Measurements from ENCODE around the gene NHERF2. TPM values are rescaled to one million over a fixed set of nuclear protein-coding genes. Genes with fewer than 3 reads are reported as not detected.

The NHERF2 gene
- total and polyA plus RNA-seq, 2 of the 4 experiments (the other 2 are of a cell fraction): 18.6 to 77.8 TPM

GRCh38 chr16:2054543-2055245, 28.0 kb downstream of the NHERF2 start:
- no peak overlapping the region for H4K91ac ChIP-seq (ENCODE audit: insufficient read depth, low read depth, low read length)
- H3K4me3 ChIP-seq (ENCODE audit: insufficient read depth, low read depth, low read length): no peak overlapping the region
- no peaks in the 10 kb centered on the region for H3K4me1 ChIP-seq (ENCODE audit: control insufficient read depth, insufficient read depth, low read length)
- H3K79me1 ChIP-seq (ENCODE audit: low read depth in 1 of 2, low read length in 2 of 2): peaks cover 5 to 31% of the 10 kb centered on the region in 2 experiments; a peak in 3 of 4 replicates
- intact Hi-C loops (cut with micrococcal nuclease) (no loop called here), dilution Hi-C loops (cut with HindIII; ENCODE audit: low sequenced_read_pairs, unreplicated experiment) (no loop called here), in situ Hi-C loops (cut with MboI; ENCODE audit: low sequenced_read_pairs) (no loop called here)
- H3K9me3 ChIP-seq (ENCODE audit: control insufficient read depth, insufficient read depth, low read length): no peaks in the 10 kb centered on the region
- H3K56ac ChIP-seq (ENCODE audit: extremely low read depth, insufficient read depth, low read length): no peak overlapping the region
- no peaks in the 10 kb centered on the region for H3K9me1 ChIP-seq (ENCODE audit: insufficient read depth, low read length)
- no peak overlapping the region for H4K5ac ChIP-seq (ENCODE audit: low read depth, low read length)
- H3K4ac ChIP-seq (ENCODE audit: low read depth, low read length): no peak overlapping the region
- H2AK9ac ChIP-seq (replicated peaks; ENCODE audit: low read depth, low read length, poor library complexity): peak overlapping the region; percentile 16
- DNase-seq (no peak), ATAC-seq (ENCODE audit: low read depth) (no peak)
- ChIA-PET POLR2A (ENCODE audit: unreplicated experiment) (no interaction called here), CTCF (no interaction called here)
- H3K27me3 ChIP-seq (ENCODE audit: control insufficient read depth, insufficient read depth, low read length): no peaks in the 10 kb centered on the region
- no peak for TF ChIP-seq MAZ (IDR thresholded peaks at IDR 0.05; ENCODE audit: borderline replicate concordance, low read depth, low read length)
- TF ChIP-seq, protein P1, sequence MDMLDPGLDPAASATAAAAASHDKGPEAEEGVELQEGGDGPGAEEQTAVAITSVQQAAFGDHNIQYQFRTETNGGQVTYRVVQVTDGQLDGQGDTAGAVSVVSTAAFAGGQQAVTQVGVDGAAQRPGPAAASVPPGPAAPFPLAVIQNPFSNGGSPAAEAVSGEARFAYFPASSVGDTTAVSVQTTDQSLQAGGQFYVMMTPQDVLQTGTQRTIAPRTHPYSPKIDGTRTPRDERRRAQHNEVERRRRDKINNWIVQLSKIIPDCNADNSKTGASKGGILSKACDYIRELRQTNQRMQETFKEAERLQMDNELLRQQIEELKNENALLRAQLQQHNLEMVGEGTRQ (IDR thresholded peaks at IDR 0.05; ENCODE audit: low read depth, low read length): no peak
- no peak for TF ChIP-seq RAD21 (IDR thresholded peaks at IDR 0.05; ENCODE audit: low read length)
- TF ChIP-seq SMC3 (IDR thresholded peaks at IDR 0.05; ENCODE audit: low read depth, low read length): no peak
- TF ChIP-seq MAFK (IDR thresholded peaks at IDR 0.05; ENCODE audit: low read depth, low read length): no peak
- TF ChIP-seq, protein P2, sequence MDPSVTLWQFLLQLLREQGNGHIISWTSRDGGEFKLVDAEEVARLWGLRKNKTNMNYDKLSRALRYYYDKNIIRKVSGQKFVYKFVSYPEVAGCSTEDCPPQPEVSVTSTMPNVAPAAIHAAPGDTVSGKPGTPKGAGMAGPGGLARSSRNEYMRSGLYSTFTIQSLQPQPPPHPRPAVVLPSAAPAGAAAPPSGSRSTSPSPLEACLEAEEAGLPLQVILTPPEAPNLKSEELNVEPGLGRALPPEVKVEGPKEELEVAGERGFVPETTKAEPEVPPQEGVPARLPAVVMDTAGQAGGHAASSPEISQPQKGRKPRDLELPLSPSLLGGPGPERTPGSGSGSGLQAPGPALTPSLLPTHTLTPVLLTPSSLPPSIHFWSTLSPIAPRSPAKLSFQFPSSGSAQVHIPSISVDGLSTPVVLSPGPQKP (IDR thresholded peaks at IDR 0.05; ENCODE audit: borderline replicate concordance, low read depth, low read length): no peak
- TF ChIP-seq FOS (IDR thresholded peaks at IDR 0.05; ENCODE audit: low read depth, low read length): no peak
- TF ChIP-seq RFX5 (IDR thresholded peaks at IDR 0.05; ENCODE audit: low read depth, low read length): no peak
- no peak for TF ChIP-seq CTCF (conservative IDR thresholded peaks at IDR 0.05; ENCODE audit: low read depth, low read length)
- no peak for TF ChIP-seq CEBPB (IDR thresholded peaks at IDR 0.05; ENCODE audit: low read depth, low read length)
- no peak for TF ChIP-seq BHLHE40 (IDR thresholded peaks at IDR 0.05; ENCODE audit: low read depth, low read length)
- TF ChIP-seq RCOR1 (IDR thresholded peaks at IDR 0.05; ENCODE audit: insufficient replicate concordance, low read length): no peak
- no peak for TF ChIP-seq CHD1 (IDR thresholded peaks at IDR 0.05; ENCODE audit: low read depth, low read length)
- TF ChIP-seq POLR2A (IDR thresholded peaks at IDR 0.05; ENCODE audit: low read depth, low read length): no peak
- TF ChIP-seq MXI1 (IDR thresholded peaks at IDR 0.05; ENCODE audit: borderline replicate concordance, low read depth, low read length): no peak
- no peak for TF ChIP-seq NFE2L2 (IDR thresholded peaks at IDR 0.05; ENCODE audit: low read depth, low read length)
- peaks cover 60% of the 10 kb centered on the region for H3K36me3 ChIP-seq (ENCODE audit: control insufficient read depth, insufficient read depth, low read length)
- no peak overlapping the region for H2BK20ac ChIP-seq (ENCODE audit: low read depth, low read length)
- no peak overlapping the region for H3K4me2 ChIP-seq (ENCODE audit: low read depth, low read length)
- no peak overlapping the region for H4K8ac ChIP-seq (ENCODE audit: low read depth in 2 of 2, low read length in 2 of 2)
- no peak overlapping the region; the same call in 1 of the 2 replicates for H2AK5ac ChIP-seq (ENCODE audit: low read depth, low read length)
- H2BK5ac ChIP-seq (ENCODE audit: low read depth, low read length, poor library complexity, severe bottlenecking): no peak overlapping the region
- no peak overlapping the region for H3K27ac ChIP-seq (ENCODE audit: insufficient read depth, low read length)
- no peak overlapping the region for H3K14ac ChIP-seq (replicated peaks; ENCODE audit: low read depth, low read length)
- no peak overlapping the region for H2AFZ ChIP-seq (replicated peaks; ENCODE audit: low read length, poor library complexity)
- no peak overlapping the region for H3K23ac ChIP-seq (ENCODE audit: low read depth, low read length)
- no peak overlapping the region for H3K9ac ChIP-seq (ENCODE audit: low read depth, low read length)
- no peak overlapping the region for H2BK15ac ChIP-seq (ENCODE audit: low read depth, low read length)
- BruUV-seq (replicated peaks): no TSS peak
- no peaks in the 10 kb centered on the region; the same call in none of the 2 replicates for H4K20me1 ChIP-seq (ENCODE audit: insufficient read depth, low read length)
- no peak overlapping the region for H3K18ac ChIP-seq (ENCODE audit: low read depth, low read length)
- 95% methylated on average over 17 of the region's 29 CpGs; no CpG with 5 or more reads in 1 of the 2 experiments for WGBS, 2 experiments (ENCODE audit: extremely low coverage in 2 of 2, insufficient read length in 1 of 2)
- no peak overlapping the region for H2BK120ac ChIP-seq (ENCODE audit: low read depth, low read length)
